Fibroblast of gingiva (primary cell): ENCODE data around the gene GLCE.

ENCODE experiments used
- DNase-seq: peaks from one replicate; pipeline ENCODE4 v3.0.0-alpha.2; 2011; ENCODE audit warnings: low read depth

GLCE gene

GRCh38 chr15:69160141-69160993 lies at the start of gene GLCE:
GLCE (plus strand) TSS chr15:69160635; CDS start chr15:69255807, 95,172 bp downstream.
- DNase-seq = peak; percentile 95

GRCh38 chr15:69114331-69114928 lies 46.0 kb upstream of the GLCE start:
- DNase-seq = no peak

- DNase-seq = no peak
Measured at GRCh38 chr15:69115031-69115430, 45.4 kb upstream of the GLCE start.

- no peak for DNase-seq
Measured at GRCh38 chr15:69116391-69116790, 44.0 kb upstream of the GLCE start.

GRCh38 chr15:69117431-69117871 lies 43.0 kb upstream of the GLCE start:
- no peak for DNase-seq

- DNase-seq = no peak
Measured at GRCh38 chr15:69118089-69118488, 42.3 kb upstream of the GLCE start.

GRCh38 chr15:69119001-69119400 lies 41.4 kb upstream of the GLCE start:
- no peak for DNase-seq

GRCh38 chr15:69119683-69120395 lies 40.6 kb upstream of the GLCE start:
- DNase-seq = no peak

- no peak for DNase-seq
Measured at GRCh38 chr15:69120732-69121131, 39.7 kb upstream of the GLCE start.

- DNase-seq = no peak
Measured at GRCh38 chr15:69121198-69121828, 39.1 kb upstream of the GLCE start.

- no peak for DNase-seq
Measured at GRCh38 chr15:69125236-69125635, 35.2 kb upstream of the GLCE start.

GRCh38 chr15:69126054-69126469 lies 34.4 kb upstream of the GLCE start:
- DNase-seq = peak; percentile 36

GRCh38 chr15:69127306-69127705 lies 33.1 kb upstream of the GLCE start:
- no peak for DNase-seq

- DNase-seq = peak; percentile 47
Measured at GRCh38 chr15:69128667-69129311, 31.6 kb upstream of the GLCE start.

- no peak for DNase-seq
Measured at GRCh38 chr15:69131362-69132220, 28.8 kb upstream of the GLCE start.

- DNase-seq = no peak
Measured at GRCh38 chr15:69132430-69132829, 28.0 kb upstream of the GLCE start.

- DNase-seq = no peak
Measured at GRCh38 chr15:69132977-69133861, 27.2 kb upstream of the GLCE start.

GRCh38 chr15:69133862-69134519 lies 26.4 kb upstream of the GLCE start:
- no peak for DNase-seq

- DNase-seq = no peak
Measured at GRCh38 chr15:69134791-69135190, 25.6 kb upstream of the GLCE start.
